Lung microvascular endothelial cell (primary cell): Measurements from ENCODE around the gene SGSM2. TPM values are rescaled to one million over a fixed set of nuclear protein-coding genes. Genes with fewer than 3 reads are reported as not detected.

Source experiments
- DNase-seq, 2 donors: peaks; one replicate each; pipeline versions ENCODE4 v3.0.0 to v3.0.0-alpha.2; 2010; ENCODE audit warnings: low read depth in 2 of 2
- total RNA-seq: library from RNA; depleted of rRNA; stranded (reverse); fragments of >200 nt; gene quantifications from 2 replicates; pipeline ENCODE4 v1.2.1, GENCODE V29; 2014

The SGSM2 gene
- total RNA-seq, 1 donor from 2014 or later, result 37.5 TPM

DNA sequence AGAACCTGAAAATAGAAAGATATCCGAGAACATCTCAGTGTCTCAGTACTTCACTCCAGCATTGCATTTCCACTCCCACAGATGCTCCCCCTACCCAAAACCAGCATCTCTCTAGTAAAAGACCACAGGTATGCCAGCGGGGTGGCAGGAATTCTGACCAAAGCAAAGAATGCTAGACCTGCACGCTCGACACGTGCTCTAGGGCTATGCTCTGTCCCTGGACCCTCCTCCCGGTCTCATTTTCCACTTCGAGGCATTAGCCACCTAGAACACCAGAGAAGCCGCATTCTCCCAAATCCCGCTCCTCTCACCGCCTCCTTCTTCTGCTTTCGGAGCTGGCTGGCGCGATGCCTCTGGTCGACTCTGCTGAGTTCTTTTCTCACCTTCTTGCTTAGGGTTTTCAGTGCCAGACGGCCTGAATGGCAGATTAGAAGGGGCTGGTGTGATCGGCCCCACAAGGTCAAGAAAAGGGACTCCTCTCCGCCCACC is 1.5 kb upstream of the SGSM2 start:
- no peak for DNase-seq

GRCh38 chr17:2336215-2336851 is 968 bp upstream of the SGSM2 start, which contains the start of gene TSR1:
TSR1 (minus strand) TSS chr17:2336457; CDS start chr17:2336427, 30 bp downstream.
- DNase-seq, result peak; percentile 92 to 94

- peak; percentile 66 to 71 for DNase-seq
Measured at GRCh38 chr17:2337544-2338314, 428 bp downstream of the SGSM2 start.

DNA sequence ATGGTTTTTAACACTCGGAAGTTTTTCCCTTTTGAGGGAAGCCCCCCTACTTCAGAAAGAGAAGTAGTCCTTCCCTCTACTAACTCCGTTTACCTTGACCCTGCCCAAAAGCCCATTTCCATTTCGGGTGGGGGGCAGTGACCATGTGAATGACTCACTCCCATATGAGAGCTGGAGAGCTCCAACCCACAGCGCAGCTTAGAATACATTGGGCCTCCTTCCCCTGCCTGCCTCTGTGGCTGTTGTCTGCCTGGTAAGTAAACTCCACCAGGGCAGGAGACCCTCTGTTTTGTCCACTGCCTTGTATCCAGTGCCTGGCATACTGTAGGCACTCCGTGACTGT is 985 bp downstream of the SGSM2 start:
- DNase-seq, result peak in 1 of 2 donors; percentile 19

GRCh38 chr17:2343421-2343820 is 6.1 kb downstream of the SGSM2 start:
- DNase-seq, result peak in 1 of 2 donors; percentile 65

- no peak for DNase-seq
Measured at GRCh38 chr17:2344528-2344927, 7.2 kb downstream of the SGSM2 start.

GRCh38 chr17:2346475-2346874 is 9.2 kb downstream of the SGSM2 start:
- no peak for DNase-seq

GRCh38 chr17:2347805-2348685 is 10.7 kb downstream of the SGSM2 start:
- DNase-seq, result no peak

DNA sequence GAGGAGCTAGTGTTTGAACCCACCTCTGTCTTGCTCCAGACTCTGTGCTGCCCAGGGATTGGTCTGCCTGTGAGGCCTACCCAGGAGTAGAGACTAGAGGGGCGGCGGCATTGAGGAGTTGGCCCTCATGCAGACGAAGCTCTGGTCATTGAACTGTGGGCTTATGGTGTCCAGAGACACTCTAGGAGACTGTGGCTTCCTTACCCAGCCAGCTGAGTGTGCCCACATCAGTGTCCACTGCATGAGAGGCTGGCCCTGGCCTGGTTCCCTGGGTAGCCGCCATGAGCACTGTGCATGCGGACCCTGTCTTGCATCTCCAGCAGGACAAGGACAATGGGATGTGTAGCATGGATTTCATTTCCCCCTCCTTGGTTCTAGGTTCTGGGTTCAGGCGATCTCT is 14.0 kb downstream of the SGSM2 start:
- no peak for DNase-seq

- no peak for DNase-seq
Measured at GRCh38 chr17:2354311-2354710, 17.0 kb downstream of the SGSM2 start.

GRCh38 chr17:2357237-2357636 is 19.9 kb downstream of the SGSM2 start:
- DNase-seq, result no peak

DNA sequence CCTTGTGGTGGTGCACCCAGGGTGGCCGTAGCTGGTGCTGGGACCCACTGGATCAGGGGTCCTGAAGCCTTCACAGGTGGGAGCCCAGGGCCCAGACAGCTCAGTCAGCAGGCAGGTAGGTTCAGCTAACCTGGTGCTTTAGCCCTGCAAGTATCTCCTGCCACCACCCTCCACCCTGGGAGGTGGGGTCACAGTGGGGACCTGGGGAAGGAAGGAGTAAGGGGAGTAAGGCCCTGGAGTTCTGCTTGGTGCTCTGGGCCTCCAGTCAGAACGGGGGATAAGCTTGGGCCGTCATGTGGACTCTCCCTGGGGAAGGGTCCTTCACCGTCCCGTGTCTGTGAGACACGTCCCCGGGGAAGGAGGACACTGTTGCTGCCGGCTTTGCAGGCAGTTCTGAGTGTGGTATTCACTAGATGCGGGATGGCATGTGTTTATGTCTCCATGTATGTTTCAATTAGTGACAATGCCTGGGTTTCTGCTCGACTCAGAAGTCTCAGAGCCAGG is 20.7 kb downstream of the SGSM2 start:
- DNase-seq, result no peak

DNA sequence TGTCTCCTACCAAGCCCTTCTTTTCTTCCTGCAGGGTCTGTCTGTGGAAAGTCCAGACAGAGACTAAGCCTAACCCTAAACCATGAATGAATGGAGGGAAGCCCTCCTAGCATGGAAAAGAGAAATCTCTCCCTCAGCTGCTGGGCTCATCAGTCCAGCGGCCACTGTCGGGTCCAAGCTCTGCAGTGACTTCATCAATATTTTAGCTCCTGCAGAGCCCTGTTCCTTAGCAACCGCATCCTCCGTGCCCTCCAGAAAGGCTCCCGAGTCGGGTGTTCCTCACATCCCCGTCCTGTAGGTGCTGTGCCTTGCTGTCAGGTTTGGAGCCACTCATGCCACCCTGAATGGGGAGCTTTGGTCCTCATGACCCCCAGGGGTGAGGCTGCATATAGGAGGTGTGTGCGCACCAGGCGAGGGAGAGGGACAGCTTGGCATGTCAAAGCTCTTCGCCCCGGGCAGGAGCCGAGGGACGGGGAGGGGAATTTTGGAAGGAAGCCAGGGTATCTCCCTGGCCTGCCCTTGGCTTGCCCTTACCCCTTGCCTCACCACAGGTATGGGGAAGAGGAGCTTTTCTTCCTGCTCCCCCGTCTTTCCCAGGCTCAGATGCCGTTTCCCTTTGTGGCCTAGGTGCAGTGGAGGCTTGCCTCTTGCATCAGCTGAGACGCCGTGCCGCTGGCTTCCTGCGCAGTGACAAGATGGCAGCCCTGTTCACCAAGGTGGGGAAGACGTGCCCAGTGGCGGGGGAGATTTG is 23.9 kb downstream of the SGSM2 start:
- DNase-seq, result no peak

DNA sequence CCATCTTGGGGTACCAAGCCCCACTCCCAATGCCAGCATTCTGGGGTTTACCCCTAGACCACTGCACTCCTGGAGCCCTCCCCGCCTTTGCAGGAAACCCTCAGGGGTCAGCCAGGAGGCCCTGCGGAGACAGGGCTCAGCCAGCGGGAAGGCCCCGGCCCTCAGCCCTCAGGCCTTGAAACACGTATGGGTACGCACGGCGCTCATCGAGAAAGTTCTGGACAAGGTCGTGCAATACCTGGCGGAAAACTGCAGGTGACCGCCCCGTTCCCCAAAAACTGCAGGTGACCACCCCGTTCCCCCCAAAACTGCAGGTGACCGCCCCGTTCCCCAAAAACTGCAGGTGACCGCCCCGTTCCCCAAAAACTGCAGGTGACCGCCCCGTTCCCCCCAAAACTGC is 24.7 kb downstream of the SGSM2 start:
- DNase-seq, result no peak

GRCh38 chr17:2362416-2362815 is 25.1 kb downstream of the SGSM2 start:
- DNase-seq, result no peak

- DNase-seq, result no peak
Measured at GRCh38 chr17:2362881-2363280, 25.6 kb downstream of the SGSM2 start.

GRCh38 chr17:2363318-2363717 is 26.0 kb downstream of the SGSM2 start:
- DNase-seq, result no peak

DNA sequence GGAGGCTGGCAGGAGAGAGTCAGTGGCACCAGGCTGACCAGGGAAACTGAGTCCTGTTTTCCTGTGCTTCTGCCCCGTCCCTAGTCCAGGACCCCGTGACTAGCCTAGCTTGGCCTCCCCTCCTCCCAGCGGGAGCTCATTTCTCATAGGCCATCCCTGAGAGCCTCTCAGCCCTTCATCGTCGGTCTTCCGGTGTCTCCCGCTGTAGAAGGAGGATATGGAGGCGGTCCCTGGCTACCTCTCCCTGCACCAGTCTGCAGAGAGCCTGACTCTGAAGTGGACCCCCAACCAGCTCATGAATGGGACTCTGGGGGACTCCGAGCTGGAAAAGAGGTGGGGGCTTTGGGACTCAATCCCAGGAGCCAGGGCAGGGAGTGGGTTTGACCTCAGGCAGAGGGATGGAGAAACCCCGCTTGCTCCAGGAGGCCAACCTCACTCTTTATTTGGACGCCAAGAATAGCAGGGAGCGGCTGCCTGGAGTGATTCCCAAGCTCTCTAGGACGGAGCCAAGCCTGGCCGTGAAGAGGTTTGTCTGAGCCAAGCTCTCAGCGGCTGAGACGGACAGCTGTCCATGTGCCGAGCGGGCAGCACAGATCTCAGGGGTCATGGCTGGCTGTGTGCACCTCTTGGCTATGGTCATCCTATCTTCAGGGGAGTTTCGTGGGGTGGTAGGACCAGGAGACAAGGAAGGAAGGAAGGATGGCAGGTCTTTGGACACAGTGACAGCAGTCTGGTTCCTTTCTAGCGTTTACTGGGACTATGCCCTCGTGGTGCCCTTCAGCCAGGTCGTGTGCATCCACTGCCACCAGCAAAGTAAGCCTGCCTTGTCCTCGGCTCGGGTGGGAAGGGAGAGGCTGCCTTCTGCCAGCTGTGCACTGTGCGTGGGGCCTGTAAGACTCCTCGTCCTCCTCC is 26.8 kb downstream of the SGSM2 start:
- no peak for DNase-seq

GRCh38 chr17:2364763-2365116 is 27.4 kb downstream of the SGSM2 start:
- DNase-seq, result no peak

DNA sequence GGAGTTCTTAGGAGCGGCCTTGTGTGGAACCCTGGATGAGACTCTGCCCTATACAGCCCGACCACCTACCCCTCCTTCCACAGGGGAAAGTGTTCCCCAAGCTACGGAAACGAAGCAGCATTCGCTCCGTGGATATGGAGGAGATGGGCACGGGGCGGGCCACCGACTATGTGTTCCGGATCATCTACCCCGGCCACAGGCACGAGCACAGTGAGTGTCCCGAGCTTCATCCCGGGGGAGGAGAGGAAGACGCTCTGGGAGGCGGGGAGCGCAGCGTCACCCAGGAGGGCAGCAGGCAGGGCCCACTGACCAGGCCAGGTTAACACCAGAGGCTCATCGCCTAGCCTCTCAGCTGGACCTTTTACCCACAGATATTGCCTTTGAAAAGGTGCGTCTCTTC is 27.8 kb downstream of the SGSM2 start:
- DNase-seq, result no peak
